NK-92 (cell line): ENCODE measurements around the gene MSANTD1.

Source experiments
- DNase-seq: peaks from one replicate; lab custom pipeline; 2025; ENCODE audit not compliant: unreplicated experiment; lab: John Stamatoyannopoulos, UW

MSANTD1 gene

DNA sequence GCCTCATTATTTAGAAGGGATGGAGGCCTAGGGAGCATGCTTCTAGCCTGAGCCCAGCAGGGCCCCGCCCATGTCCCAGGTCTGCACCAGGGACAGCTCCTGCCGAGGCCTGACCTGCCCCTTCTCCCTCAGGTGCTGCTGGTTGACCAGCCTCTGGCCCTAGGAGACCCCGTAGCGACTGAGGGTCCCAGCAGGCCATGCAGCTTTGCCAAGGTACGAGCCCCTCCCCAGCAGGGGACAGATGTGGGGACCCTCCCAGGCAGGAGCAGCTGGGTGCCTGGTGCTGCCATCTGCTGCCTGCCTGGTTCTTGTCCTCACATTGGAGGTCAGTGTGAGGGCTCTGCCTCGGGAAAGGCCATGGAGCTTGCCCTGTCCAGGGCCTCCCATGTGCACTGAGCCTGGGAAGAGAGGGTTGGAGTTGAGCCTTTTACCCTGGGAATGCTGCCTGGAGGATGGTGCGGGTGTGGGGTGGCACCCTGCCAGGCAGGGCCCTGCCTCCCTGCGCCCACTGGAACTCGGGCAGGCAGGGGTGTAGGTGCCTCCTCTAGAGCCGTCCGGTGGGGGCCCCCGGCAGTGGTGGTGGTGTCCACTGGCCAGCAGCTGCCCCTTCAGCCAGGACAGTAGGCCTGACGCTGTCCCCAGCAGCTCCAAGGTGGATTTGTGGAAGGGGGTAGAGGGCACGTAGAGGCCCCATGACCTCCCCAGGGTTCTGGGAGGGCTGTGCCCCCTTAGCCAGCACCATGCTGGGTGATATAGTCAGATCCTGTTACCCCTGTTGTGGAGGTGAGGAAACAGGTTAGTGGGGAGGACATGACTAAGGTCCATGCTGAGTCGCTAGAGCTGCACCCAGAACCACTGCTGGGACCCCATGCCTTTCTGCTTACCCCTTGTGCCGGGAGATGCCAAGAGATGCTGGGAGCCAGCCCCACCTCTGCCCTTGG lies 2.2 kb upstream of the MSANTD1 start:
- DNase-seq: no peak

DNA sequence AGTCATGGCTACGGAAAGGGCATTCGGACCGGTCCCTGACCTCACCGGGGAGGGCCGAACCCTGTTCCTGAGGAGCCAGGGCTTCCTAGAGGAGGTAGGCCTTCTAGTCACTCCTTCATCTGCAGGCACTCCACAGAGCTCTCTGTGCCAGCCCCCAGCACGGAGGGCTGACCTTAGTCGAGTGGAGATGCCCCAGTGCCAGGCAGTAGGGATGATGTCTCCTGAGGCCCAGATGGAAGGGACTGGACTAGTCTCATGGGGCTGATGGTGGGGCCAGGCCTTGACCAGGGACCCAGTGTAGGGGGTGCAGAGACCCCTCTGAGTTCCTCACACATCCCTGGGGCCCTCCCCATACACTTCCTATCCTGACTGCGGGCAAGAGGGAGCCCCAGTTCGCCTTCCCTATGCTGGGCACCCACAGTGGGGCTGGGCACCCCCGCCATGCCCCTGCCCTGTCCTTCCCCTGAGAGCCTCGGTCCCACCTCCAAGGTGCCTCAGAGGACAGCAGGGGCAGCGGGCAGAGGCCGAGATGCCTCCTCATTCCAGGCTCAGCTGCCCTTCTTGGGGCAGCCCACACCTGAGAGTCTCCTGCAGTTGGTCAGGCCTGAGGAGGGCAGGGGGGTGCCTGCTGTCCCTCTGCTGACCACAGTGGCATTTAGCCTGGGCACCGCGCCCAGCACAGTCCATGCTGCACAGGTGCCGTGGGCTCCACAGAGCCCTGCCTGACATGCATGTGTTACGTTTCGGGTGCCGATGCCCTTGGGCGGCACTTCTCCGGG lies 1.4 kb upstream of the MSANTD1 start:
- no peak for DNase-seq

GRCh38 chr4:3248178-3248480 lies 830 bp upstream of the MSANTD1 start:
- no peak for DNase-seq

- DNase-seq: no peak
Observed at GRCh38 chr4:3249711-3250437, 915 bp downstream of the MSANTD1 start.

DNA sequence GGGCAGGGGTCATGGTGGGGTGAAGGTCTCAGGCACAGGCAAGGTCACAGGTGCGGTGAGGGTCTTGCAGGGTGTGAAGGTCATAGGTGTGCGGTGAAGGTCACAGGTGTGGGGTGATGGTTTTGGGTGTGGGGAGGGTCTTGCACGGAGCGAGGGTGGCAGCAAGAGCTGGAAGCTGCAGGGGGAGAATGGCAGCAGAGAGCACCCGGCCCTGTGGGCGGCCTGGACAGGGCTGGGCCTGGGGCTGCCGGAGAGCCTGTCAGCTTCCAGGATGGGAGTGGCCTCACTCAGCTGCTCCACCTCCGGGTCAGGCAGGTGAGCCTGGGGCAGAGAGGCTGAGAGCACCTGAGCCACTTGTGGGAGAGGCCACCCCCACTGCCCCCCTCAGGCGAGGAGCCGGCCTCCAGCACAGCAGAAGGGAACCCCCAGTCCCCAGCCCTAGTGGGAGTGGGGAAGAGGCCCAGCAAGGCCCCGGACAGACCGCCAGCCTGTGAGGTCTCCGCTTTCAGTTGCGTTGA lies 1.5 kb downstream of the MSANTD1 start:
- DNase-seq: no peak

- DNase-seq: no peak
Observed at GRCh38 chr4:3250956-3251690, 2.2 kb downstream of the MSANTD1 start.

DNA sequence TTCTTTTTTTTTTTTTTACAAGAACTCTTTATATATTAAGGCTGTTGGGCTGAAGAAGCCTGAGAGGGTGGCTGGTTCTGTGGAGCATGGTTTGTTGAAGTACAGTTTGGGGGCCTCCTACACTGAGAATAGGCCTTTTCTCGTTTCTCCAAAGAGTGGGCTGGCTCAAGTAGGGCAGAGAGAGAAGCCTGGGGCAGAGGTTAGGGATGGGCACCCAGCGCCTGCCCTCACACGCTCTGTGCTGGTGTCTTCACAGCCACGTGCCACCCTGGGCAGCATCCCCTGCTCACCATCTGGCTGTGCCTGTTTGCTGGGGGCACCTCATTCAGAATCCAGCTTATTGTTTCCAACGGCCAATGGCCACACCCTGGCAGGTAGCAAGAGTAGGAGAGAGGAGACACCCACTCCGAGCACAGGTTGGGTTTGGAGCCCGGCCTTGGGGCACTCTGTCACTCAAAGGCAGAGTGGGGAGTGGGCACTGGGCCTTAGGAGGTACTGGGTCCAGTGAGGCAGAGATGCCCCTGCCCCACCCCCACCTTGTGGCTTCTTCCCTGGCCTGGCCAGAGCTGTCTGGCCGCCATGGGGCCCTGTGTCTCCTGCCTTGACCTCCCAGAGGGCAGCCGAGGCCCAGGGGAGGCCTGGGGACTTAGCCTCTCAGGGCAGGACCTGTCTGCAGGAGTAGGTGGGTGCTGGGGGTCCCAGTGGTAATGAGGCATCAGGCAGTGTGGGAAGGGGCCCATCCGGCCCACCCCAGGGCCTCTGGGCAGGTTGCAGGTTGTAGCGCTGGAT lies 2.9 kb downstream of the MSANTD1 start:
- DNase-seq: no peak

DNA sequence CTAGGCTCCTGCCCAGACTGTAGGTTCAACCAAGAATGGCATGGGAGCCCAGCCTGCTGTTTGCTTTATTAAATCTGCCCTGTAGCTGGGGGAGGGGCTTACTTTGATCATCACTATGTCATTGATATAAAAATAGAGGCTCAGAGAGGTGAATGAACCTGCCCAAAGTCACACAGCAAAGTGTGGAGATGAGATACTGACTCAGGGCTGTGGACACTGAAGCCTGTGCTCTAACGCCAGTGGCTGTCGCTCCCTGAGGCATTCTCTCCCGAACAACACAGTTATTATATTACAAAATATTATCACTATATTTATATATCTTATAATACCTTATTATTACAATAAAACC lies 3.5 kb downstream of the MSANTD1 start:
- no peak for DNase-seq

DNA sequence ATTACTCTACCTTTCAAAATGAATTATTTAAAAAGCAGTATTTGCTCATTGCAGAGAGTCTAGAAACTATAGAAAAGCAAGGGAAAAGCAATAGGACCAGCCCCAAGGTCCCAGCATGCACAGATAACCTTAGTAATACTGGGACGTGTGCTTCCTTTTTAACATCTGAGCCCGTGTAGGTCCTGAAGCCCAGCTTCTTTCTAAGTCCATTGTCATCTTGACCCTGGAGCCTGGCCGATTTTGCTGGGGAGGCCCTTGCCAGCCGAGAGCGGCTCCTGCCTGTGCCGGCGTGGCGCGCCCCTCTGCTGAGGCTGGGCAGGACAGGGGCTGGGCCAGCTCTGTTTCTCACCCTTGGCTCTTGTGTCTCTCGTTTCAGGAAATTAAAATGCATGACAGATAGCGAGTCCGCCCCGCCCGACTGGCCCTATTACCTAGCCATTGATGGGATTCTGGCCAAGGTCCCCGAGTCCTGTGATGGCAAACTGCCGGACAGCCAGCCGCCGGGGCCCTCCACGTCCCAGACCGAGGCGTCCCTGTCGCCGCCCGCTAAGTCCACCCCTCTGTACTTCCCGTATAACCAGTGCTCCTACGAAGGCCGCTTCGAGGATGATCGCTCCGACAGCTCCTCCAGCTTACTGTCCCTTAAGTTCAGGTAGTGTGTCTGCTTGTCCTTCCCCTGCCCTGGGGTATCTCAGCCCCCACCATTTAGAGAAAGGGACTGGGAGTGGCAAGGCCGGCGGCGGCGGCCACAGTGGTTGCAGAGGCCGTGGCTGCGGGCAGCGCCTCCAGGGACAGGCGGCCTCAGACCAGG lies 4.1 kb downstream of the MSANTD1 start:
- DNase-seq: no peak

GRCh38 chr4:3253808-3254207 lies 4.8 kb downstream of the MSANTD1 start:
- no peak for DNase-seq

- DNase-seq: no peak
Observed at GRCh38 chr4:3254302-3255131, 5.6 kb downstream of the MSANTD1 start.

DNA sequence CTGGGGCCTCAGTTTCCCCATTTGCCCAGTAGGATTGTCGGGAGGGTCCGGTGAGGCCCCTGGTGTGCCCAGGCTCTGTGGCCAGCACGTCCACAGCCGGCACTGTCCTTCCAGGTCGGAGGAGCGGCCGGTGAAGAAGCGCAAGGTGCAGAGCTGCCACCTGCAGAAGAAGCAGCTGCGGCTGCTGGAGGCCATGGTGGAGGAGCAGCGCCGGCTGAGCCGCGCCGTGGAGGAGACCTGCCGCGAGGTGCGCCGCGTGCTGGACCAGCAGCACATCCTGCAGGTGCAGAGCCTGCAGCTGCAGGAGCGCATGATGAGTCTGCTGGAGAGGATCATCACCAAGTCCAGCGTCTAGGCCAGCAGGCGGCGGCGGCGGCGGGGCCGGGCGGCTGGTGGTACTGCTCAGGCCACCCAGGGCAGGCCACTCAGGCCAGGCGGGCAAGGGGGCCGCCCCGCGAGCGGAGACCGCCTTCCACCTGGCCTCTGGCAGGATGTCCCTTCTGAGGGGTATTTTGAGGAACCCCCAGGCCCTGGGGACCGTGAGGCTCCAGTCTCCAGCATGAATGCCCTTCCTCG lies 6.7 kb downstream of the MSANTD1 start:
- DNase-seq: no peak

DNA sequence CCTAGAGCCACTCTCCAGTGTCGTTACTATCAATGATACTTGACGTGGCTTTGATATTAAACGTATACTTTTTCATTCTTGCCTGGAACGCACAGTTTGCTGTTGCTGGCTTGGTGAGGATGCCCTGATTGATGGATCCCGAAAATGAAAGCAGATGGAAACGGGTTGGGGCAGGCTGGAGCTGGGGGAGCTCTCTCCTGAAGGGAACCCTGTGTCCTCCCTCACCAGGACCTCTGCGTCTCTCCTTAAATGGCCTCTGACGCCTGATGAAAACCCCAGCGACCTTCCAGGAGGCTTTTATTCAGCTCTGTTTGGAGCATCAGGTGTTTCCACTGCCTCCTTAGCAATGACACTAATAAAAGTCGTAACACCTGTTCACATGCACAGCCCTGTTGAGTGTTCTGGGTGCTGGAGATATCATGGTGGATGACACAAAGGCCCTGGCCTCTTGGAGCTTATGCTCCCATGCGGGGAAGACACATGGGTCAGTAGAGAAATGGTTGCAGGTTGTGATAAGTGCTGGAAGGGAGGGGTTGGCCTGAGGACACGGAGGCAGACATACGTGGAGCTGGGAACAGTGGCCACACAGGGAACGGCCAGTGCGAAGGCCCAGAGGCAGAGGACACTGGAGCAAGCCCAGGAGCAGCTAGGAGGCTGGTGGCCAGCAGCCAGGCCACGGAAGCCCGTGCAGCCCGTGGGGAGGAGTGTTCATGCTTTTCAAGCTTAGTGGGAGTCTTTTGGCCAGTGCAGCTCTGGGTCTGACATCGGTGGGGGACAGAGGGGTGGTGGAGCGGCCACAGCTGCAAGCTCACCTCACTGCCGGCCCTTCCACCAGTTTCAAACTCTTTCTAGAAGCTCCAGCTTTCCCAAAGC lies 7.5 kb downstream of the MSANTD1 start:
- DNase-seq: no peak

DNA sequence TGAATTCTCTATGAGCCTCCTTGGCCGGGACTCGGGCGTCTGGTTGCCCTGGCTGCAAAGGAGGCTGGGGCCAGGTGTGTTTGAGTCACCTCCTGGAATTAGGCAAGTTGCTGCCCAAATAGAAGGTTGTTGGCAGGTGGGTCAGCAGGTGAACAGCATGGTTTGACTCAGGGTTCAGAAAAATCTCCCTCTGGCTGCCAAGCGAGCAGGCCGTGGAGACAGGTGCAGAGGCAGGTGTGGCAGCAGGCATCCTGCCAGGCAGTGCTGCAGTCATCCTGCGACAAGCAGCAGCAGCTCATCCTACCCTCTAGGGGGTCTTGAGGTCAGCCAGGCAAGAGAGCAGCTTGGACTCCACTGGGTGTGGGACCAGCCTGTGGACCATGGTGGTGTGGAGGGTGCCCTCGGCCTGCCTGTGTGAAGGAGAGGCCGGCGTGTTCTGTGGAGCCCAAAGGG lies 8.2 kb downstream of the MSANTD1 start:
- no peak for DNase-seq

DNA sequence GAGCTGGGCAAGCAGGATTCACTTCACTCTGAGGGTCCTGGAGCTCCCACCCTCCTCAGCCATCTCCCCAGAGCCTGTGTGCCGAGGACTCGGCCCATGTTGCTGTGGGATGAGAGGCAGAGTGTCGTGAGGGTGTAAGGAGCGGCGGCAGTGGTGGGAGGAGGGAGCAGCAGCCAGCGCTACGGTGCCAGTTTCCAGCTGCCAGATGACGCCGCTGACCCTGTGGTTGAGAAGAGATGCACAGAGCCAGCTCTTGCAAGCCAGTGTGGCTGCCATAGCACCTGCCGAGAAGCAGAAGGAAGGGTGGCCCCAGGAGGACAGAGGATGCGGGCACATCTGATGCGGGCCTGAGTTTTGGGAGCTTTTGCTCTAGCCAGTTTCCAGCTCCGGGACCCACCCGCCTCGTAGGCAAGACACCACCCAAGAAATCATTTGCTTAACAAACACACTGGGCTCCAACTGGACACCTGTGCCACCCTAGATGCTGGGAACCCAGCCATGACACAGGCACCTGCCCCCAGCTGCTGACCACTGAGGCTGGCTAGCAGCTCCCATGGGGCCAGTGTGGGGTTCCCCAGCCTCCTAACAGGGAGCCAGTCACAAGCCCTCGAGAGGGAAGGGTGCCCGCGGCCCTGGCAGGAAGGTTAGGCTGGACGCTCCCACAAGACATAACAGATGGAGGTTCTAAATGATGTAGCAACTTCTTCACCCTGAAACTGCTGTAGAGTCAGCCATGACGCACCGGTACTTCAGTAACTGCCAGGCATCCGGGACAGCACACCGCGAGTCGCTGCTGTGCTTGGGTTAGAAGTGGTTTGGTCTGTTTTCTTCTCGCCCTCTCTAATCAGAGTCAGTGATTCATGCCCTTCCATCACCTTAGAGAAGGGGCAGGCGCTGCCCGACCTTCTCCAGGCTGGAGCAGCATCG lies 8.9 kb downstream of the MSANTD1 start:
- DNase-seq: no peak
